CD4-positive, alpha-beta T cell treated with Interleukin-17A for 4 hours (primary cell): ENCODE data around the gene SIX5.
"Not testable (repeated sequence)": the region's sequence is repeated elsewhere in the genome, so short reads cannot be mapped to it uniquely, and the experiment has no call there.

ENCODE experiments used
- DNase-seq: peaks from one replicate; pipeline ENCODE4 v3.0.0-alpha.2; 2020; ENCODE audit warnings: mixed read lengths

The SIX5 gene

GRCh38 chr19:45752639-45753038 lies 16.4 kb downstream of the SIX5 start:
- DNase-seq: no peak

DNA sequence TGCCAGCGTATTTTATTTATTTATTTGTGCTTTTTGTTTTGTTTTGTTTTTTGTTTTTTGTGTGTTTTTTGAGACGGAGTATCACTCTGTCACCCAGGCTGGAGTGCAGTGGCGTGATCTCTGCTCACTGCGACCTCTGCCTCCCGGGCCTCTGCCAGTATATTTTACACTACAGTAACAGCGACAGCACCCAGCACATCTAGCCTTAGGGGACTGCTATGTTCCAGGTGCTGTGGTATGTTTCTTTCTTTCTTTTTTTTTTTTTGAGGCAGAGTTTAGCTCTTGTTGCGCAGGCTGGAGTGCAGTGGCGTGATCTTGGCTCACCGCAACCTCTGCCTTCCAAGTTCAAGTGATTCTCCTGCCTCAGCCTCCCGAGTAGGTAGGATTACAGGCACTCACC lies 17.6 kb downstream of the SIX5 start:
- not testable (repeated sequence) for DNase-seq

GRCh38 chr19:45747513-45747912 lies 21.5 kb downstream of the SIX5 start:
- DNase-seq: no peak

GRCh38 chr19:45746866-45747265 lies 22.2 kb downstream of the SIX5 start:
- DNase-seq: no peak

GRCh38 chr19:45745606-45746005 lies 23.4 kb downstream of the SIX5 start:
- no peak for DNase-seq

DNA sequence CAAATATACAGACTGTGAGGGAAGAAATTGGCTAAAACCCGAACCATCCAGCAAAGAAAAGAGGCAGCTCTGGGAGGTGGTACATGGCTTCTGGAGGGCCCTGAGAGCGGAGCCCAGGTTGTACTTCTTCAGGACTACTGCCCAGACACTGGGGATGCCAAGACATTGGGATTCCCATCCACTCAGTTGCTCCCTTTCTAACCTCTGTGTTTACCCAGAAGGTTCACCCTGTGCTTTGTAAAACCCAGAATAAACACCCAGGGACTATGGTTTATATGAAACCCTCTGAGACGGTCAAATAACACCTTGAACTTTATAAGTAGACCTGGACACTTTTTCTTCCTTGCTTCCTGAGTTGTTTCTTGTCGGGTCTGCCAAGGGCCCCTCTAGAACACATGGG lies 26.1 kb downstream of the SIX5 start:
- no peak for DNase-seq

GRCh38 chr19:45739498-45740439 lies 29.3 kb downstream of the SIX5 start:
- DNase-seq: no peak

GRCh38 chr19:45733160-45733810 lies 35.8 kb downstream of the SIX5 start, which contains the start of gene MEIOSIN:
TSS of gene MEIOSIN (plus strand) at chr19:45733439. CDS start at chr19:45735377, 1,938 bp downstream.
- DNase-seq: no peak

DNA sequence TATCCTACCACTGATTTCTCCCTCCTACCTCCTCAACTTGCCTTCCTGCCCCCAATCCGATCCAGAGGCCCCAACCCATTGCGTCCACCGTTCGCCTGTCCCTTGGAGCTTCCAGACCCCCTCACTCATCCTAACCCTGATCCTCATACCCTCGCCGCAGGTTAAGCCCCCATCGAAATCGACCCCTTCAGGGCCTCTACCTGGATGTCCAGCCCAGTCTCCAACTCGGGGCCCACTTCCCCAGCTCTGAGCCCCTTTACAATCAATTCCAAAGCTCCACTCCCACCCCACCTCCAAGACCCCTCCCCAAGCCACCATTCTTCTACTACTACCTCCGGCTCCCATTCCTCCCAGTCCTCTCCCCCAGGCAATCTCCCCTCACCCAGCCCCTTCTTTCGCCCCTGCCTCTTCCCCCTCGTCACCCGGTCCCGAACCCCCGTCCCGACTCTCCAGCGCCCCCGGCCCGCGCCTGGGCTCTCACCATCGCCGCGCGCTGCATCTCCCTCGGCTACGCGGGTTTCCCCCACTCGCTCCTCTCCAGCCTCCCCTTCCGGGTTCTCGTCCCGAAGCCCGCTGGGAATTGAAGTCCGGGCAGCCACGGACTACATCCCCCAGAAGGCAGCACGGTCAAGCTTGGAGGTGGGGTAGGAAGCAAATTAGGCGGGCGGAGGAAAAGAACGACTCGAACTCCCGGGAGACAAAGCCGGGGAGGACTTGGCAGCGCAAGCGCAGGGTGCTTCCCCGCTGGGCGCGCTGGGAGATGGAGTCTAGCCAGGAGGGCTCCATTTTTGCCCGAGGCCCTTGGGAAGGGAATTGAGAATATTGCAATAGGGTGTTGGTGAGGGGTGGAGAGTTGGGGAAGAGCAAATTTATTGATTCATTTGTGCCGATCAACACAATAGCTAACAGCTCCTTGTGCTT lies 38.4 kb downstream of the SIX5 start, which contains the start of gene FBXO46:
TSS of gene FBXO46 (minus strand) at position 529 of the 921 bp plus-strand sequence. CDS start 17,401 bp downstream, outside the sequence.
- DNase-seq: peak; percentile 93

GRCh38 chr19:45729800-45730290 lies 39.2 kb downstream of the SIX5 start:
- no peak for DNase-seq

- DNase-seq: not testable (repeated sequence)
Observed at GRCh38 chr19:45728683-45729082, 40.4 kb downstream of the SIX5 start.

DNA sequence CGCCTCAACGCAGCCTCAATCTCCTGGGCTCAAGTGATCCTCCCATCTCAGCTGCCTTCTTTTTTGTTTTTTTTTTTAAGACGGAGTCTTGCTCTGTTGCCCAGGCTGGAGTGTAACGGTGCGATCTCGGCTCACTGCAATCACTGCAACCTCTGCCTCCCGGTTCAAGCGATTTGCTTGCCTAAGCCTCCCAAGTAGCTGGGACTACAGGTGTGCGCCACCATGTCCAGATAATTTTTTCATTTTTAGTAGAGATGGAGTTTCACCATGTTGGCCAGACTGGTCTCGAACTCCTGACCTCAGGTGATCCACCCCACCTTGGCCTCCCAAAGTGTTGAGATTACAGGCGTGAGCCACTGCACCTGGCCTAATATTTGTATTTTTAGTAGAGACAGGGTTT lies 49.0 kb downstream of the SIX5 start:
- not testable (repeated sequence) for DNase-seq

GRCh38 chr19:45717983-45718650 lies 50.9 kb downstream of the SIX5 start:
- DNase-seq: no peak

- peak; percentile 97 for DNase-seq
Observed at GRCh38 chr19:45717131-45717982, 51.7 kb downstream of the SIX5 start.

DNA sequence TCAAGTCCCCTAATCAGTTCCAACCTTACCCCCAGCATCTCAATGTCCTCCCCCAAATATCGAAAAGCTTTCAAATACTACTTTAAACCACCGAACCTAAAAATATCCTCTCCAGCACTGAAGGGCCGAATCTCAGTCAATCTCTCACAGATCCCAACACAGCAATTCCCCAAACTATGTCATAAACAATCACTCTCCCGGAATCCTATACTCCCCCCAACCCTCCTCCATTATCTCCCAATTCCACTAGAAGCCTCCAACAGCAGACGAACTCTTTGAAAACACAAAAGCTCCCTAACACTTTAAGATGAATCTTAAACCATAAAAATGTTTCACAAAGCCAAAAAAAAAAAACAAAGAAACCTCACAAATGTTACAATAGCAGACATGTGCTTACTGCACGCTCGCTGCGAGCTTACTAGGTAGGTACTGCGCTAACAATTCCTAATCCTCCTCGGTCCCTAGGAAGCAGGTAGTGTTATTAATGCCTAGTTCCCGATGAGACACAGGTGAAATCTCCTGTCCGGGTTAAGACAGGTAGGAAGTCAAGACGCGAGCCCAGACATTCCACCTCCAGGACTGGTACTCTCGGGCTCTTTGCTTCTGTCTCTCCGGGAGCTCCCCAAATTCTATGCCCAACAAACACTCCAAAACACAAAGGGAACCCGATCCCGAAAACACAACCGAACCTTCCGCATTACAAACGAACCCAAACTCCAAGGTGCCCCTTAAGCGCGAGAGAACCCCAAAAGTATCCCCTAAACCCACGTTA lies 52.5 kb downstream of the SIX5 start:
- DNase-seq: peak; percentile 34

DNA sequence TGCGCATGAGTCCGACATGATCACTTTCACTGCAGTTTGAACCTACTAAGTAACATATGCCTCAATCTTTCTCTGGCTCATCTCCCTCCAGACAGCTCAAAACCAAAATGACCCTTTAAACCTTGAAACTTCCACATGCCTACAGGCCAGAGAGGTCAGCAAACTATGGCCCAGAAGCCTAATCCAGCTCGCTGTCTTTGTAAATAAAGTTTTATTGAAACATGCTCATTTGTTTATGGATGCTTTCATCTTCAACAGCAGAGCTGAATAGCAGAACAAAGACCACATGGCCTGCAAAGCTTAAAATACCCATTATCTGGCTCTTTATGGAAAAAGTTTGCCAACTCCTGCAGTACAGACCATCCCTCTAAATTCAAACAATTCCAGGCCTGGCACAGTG lies 53.9 kb downstream of the SIX5 start:
- DNase-seq: no peak
